Astrocyte (in vitro differentiated cells and primary cell): Measurements from ENCODE around the gene ACSS3. TPM values are rescaled to one million over a fixed set of nuclear protein-coding genes. Genes with fewer than 3 reads are reported as not detected.

Experiments
- DNase-seq: peaks from one replicate; pipeline ENCODE4 v3.0.0-alpha.2; 2010; ENCODE audit warnings: low read depth
- FAIRE-seq: peaks from 2 replicates; lab custom pipeline; 2011; peaks lifted over from hg19 to GRCh38; lab: Jason Lieb, UNC
- H2AFZ ChIP-seq: 2 replicates; pipeline ENCODE4 v1.6.0; 2012; ENCODE audit warnings: low read depth, low read length, inconsistent platforms
- H3K27ac ChIP-seq: 2 replicates; pipeline ENCODE4 v1.5.1; 2011; ENCODE audit warnings: low read depth, low read length, inconsistent platforms
- H3K27me3 ChIP-seq: 2 replicates; pipeline ENCODE4 v1.6.0; 2011; ENCODE audit warnings: low read length, inconsistent platforms; ENCODE audit not compliant: insufficient read depth
- H3K36me3 ChIP-seq: 2 replicates; pipeline ENCODE4 v1.5.1; 2011; ENCODE audit warnings: low read length, inconsistent platforms; ENCODE audit not compliant: insufficient read depth
- H3K4me1 ChIP-seq: 2 replicates; pipeline ENCODE4 v1.5.1; 2011; ENCODE audit warnings: low read length, inconsistent platforms; ENCODE audit not compliant: insufficient read depth
- H3K4me2 ChIP-seq: 2 replicates; pipeline ENCODE4 v1.6.0; 2012; ENCODE audit warnings: low read length, inconsistent platforms
- H3K4me3 ChIP-seq: 2 replicates; pipeline ENCODE4 v1.5.1; 2011; ENCODE audit warnings: low read depth, mild to moderate bottlenecking, low read length, inconsistent platforms; ENCODE audit not compliant: insufficient read depth
- H3K79me2 ChIP-seq: 2 replicates; pipeline ENCODE4 v1.6.0; 2012; ENCODE audit warnings: mild to moderate bottlenecking, low read length, inconsistent platforms; ENCODE audit not compliant: insufficient read depth
- H3K9ac ChIP-seq: 2 replicates; pipeline ENCODE4 v1.6.0; 2012; ENCODE audit warnings: mild to moderate bottlenecking, low read length, inconsistent platforms
- H3K9me3 ChIP-seq: 2 replicates; pipeline ENCODE4 v1.5.1; 2012; ENCODE audit warnings: low read depth, mild to moderate bottlenecking, low read length, inconsistent platforms; ENCODE audit not compliant: insufficient read depth
- H4K20me1 ChIP-seq: 2 replicates; pipeline ENCODE4 v1.6.0; 2012; ENCODE audit warnings: low read length, inconsistent platforms; ENCODE audit not compliant: insufficient read depth
- H3K27ac Mint-ChIP-seq: one replicate; pipeline ENCODE4 v1.8.0; 2021; ENCODE audit warnings: mild to moderate bottlenecking, mixed read lengths; ENCODE audit not compliant: unreplicated experiment
- H3K27me3 Mint-ChIP-seq: one replicate; pipeline ENCODE4 v1.8.0; 2021; ENCODE audit warnings: low read depth, mixed read lengths; ENCODE audit not compliant: unreplicated experiment
- H3K36me3 Mint-ChIP-seq: one replicate; pipeline ENCODE4 v1.8.0; 2021; ENCODE audit warnings: low read depth, mixed read lengths; ENCODE audit not compliant: unreplicated experiment
- H3K4me1 Mint-ChIP-seq: one replicate; pipeline ENCODE4 v1.8.0; 2021; ENCODE audit warnings: low read depth, mixed read lengths; ENCODE audit not compliant: unreplicated experiment
- H3K4me3 Mint-ChIP-seq: one replicate; pipeline ENCODE4 v1.8.0; 2021; ENCODE audit warnings: mild to moderate bottlenecking, moderate library complexity, mixed read lengths; ENCODE audit not compliant: unreplicated experiment
- H3K9me3 Mint-ChIP-seq: one replicate; pipeline ENCODE4 v1.8.0; 2021; ENCODE audit warnings: mild to moderate bottlenecking, mixed read lengths; ENCODE audit not compliant: unreplicated experiment
- EZH2 ChIP-seq: IDR thresholded peaks from 2 replicates; pipeline ENCODE4 v1.6.1; 2012; ENCODE audit warnings: mild to moderate bottlenecking, low read length, inconsistent platforms; ENCODE audit not compliant: insufficient read depth
- total RNA-seq: library from RNA; stranded (reverse); gene quantifications from 2 replicates; pipeline ENCODE4 v1.2.1, GENCODE V29; 2021
- TF ChIP-seq, protein P1 (sequence below): IDR thresholded peaks from 2 replicates; pipeline ENCODE4 v1.5.1; 2011; ENCODE audit warnings: low read depth, mild to moderate bottlenecking, inconsistent platforms, low read length, moderate library complexity; ENCODE audit not compliant: insufficient read depth

ACSS3 gene
- total RNA-seq, 1 donor from 2014 or later, result 13.9 TPM

DNA sequence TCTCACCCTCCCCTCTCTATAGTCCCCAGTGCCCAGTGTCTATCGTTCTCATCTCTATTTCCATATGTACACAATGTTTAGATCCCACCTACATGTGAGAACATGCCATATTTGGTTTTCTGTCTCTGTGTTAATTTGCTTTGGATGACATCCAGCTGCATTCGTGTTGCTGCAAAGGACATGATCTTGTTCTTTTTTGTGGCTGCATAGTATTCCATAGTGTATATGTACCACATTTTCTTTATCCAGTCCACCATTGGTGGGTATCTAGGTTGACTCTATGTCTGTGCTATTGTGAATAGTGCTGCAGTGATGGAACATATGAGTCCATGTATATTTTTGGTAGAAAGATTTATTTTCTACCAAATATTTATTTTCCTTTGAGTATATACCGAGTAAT, 45.7 kb downstream of the ACSS3 start:
- FAIRE-seq (no peak), DNase-seq (no peak)
- Histone ChIP-seq H3K36me3 (no peaks in the 10 kb centered on the region), H3K27me3 (no peaks in the 10 kb centered on the region), H4K20me1 (no peaks in the 10 kb centered on the region), H3K4me1 (no peaks in the 10 kb centered on the region), H3K4me2 (no peak overlapping the region), H3K9me3 (no peaks in the 10 kb centered on the region), H3K27ac (no peak overlapping the region), H3K79me2 (no peaks in the 10 kb centered on the region), H3K4me3 (no peak overlapping the region), H3K9ac (no peak overlapping the region), H2AFZ (no peak overlapping the region)
- H3K4me1 Mint-ChIP-seq, result peaks cover 5% of the 10 kb centered on the region
- H3K27ac Mint-ChIP-seq, result no peak overlapping the region
- H3K27me3 Mint-ChIP-seq, result no peaks in the 10 kb centered on the region
- H3K4me3 Mint-ChIP-seq, result no peak overlapping the region
- peaks cover 5% of the 10 kb centered on the region for H3K9me3 Mint-ChIP-seq
- TF ChIP-seq, protein P1, sequence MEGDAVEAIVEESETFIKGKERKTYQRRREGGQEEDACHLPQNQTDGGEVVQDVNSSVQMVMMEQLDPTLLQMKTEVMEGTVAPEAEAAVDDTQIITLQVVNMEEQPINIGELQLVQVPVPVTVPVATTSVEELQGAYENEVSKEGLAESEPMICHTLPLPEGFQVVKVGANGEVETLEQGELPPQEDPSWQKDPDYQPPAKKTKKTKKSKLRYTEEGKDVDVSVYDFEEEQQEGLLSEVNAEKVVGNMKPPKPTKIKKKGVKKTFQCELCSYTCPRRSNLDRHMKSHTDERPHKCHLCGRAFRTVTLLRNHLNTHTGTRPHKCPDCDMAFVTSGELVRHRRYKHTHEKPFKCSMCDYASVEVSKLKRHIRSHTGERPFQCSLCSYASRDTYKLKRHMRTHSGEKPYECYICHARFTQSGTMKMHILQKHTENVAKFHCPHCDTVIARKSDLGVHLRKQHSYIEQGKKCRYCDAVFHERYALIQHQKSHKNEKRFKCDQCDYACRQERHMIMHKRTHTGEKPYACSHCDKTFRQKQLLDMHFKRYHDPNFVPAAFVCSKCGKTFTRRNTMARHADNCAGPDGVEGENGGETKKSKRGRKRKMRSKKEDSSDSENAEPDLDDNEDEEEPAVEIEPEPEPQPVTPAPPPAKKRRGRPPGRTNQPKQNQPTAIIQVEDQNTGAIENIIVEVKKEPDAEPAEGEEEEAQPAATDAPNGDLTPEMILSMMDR, result no peak
- TF ChIP-seq EZH2, result no peak
- peaks cover 7% of the 10 kb centered on the region for H3K36me3 Mint-ChIP-seq

DNA sequence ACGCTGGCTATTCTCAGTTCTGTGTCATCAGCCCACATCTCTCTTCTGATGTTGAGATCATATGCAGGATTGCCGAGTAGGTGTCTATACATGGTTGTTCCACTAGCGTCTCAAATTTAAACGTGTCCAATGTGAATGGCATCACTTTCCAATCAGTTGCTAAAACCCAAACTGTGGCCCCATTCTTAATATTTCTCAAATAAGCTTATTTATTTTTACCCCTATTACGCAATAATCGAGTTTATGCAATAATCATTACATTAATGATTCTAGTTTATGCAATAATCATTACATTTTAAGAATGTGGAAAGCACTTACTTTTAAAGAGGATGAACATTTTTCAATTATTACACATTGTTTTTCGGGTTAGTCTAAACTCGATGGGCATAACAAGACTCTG, 47.8 kb downstream of the ACSS3 start:
- H3K27me3 Mint-ChIP-seq, result no peaks in the 10 kb centered on the region
- Histone ChIP-seq H3K79me2 (no peaks in the 10 kb centered on the region), H3K27me3 (no peaks in the 10 kb centered on the region), H4K20me1 (no peaks in the 10 kb centered on the region), H3K9ac (no peak overlapping the region), H3K4me2 (no peak overlapping the region), H3K4me3 (no peak overlapping the region), H3K9me3 (no peaks in the 10 kb centered on the region), H3K27ac (no peak overlapping the region), H3K36me3 (no peaks in the 10 kb centered on the region), H2AFZ (no peak overlapping the region), H3K4me1 (no peaks in the 10 kb centered on the region)
- no peak overlapping the region for H3K4me3 Mint-ChIP-seq
- TF ChIP-seq, protein P1, result no peak
- no peak for TF ChIP-seq EZH2
- H3K4me1 Mint-ChIP-seq, result peaks cover 5% of the 10 kb centered on the region
- FAIRE-seq (no peak), DNase-seq (no peak)
- H3K27ac Mint-ChIP-seq, result no peak overlapping the region
- no peaks in the 10 kb centered on the region for H3K9me3 Mint-ChIP-seq
- H3K36me3 Mint-ChIP-seq, result peaks cover 2% of the 10 kb centered on the region

DNA sequence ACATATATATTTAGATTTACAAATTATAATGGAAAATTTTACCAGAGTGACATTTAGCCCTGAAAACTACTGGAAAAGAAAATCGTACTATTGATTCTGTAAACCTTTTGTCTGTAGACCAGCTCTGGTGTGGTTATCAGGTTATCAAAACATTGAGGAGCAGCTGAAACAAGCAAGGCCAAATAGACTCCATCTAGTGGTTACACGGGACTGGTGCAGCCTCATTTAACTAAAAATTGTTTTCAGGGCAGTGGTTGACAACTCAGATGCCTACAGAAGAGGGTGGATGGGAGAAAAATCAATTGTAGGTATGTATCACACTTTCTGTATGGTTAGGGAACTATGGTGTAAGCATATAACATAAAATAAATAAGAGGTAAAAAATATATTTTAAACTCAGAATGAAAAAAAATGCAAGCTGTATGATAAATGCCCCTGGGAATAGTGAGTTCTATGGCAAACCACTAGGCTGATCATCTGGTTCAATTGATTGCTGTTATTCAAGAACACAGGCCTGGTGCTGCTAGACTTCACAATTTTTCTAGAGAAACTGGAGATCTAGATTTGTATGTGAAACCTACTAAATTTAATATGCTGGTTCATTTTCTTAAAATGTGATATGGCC, 51.2 kb downstream of the ACSS3 start:
- no peak for FAIRE-seq
- peak; percentile 37 for DNase-seq
- Histone ChIP-seq H3K36me3 (no peaks in the 10 kb centered on the region), H3K4me3 (no peak overlapping the region), H3K9me3 (no peaks in the 10 kb centered on the region), H3K4me1 (no peaks in the 10 kb centered on the region), H3K27me3 (no peaks in the 10 kb centered on the region), H3K4me2 (no peak overlapping the region), H2AFZ (no peak overlapping the region), H4K20me1 (no peaks in the 10 kb centered on the region), H3K27ac (no peak overlapping the region), H3K9ac (no peak overlapping the region), H3K79me2 (no peaks in the 10 kb centered on the region)
- no peaks in the 10 kb centered on the region for H3K27me3 Mint-ChIP-seq
- no peak overlapping the region for H3K4me3 Mint-ChIP-seq
- H3K4me1 Mint-ChIP-seq, result peaks cover 5% of the 10 kb centered on the region
- H3K9me3 Mint-ChIP-seq, result no peaks in the 10 kb centered on the region
- no peak overlapping the region for H3K27ac Mint-ChIP-seq
- H3K36me3 Mint-ChIP-seq, result no peaks in the 10 kb centered on the region
- no peak for TF ChIP-seq EZH2
- TF ChIP-seq, protein P1, result peak; percentile 98
